Endothelial cell of umbilical vein (primary cell): ENCODE measurements around the gene TPH2. TPM values are rescaled to one million over a fixed set of nuclear protein-coding genes. Genes with fewer than 3 reads are reported as not detected.

Experiments
- BruUV-seq: library from RNA; stranded (reverse); fragments of 400-500 nt; replicated peaks from 2 replicates; lab custom pipeline; 2021; lab: Mats Ljungman, UMichigan
- CTCF ChIA-PET: fragments of 300-600, 350-600 bp; sonication (Branson Sonifier 250); formaldehyde crosslinking; loops from one replicate; lab custom pipeline; 2021; ENCODE audit warnings: antibody characterized with exemption, inconsistent platforms; lab: Charles Lee
- POLR2A ChIA-PET: fragments of 300-600, 350-600 bp; sonication (Branson Sonifier 250); formaldehyde crosslinking; loops from one replicate; lab custom pipeline; 2021; ENCODE audit warnings: antibody characterized with exemption, inconsistent platforms; lab: Charles Lee
- DNase-seq: peaks from one replicate; pipeline ENCODE4 v3.0.0-alpha.2; 2011; ENCODE audit warnings: low read depth, low spot score
- FAIRE-seq: peaks from 2 replicates; lab custom pipeline; 2011; peaks lifted over from hg19 to GRCh38; lab: Jason Lieb, UNC
- H2AFZ ChIP-seq: 2 replicates; pipeline ENCODE4 v1.6.0; 2012; ENCODE audit warnings: low read depth, low read length, control low read depth, inconsistent platforms
- H3K27ac ChIP-seq: 2 replicates; pipeline ENCODE4 v1.5.1; 2011; ENCODE audit warnings: low read depth, mild to moderate bottlenecking, control low read depth, low read length, moderate library complexity; ENCODE audit not compliant: insufficient read depth
- H3K27me3 ChIP-seq, 2 experiments: 2 replicates each; pipeline versions ENCODE4 v1.6.0 to v1.6.1; 2011; ENCODE audit warnings: low read length in 2 of 2, mixed read lengths in 1 of 2; ENCODE audit not compliant: control insufficient read depth in 2 of 2, insufficient read depth in 2 of 2
- H3K36me3 ChIP-seq, 2 experiments: 2 replicates in 1 of 2; 3 replicates in 1 of 2; pipeline ENCODE4 v1.5.1; 2011; ENCODE audit warnings: low read length in 2 of 2, mild to moderate bottlenecking in 1 of 2, moderate library complexity in 1 of 2; ENCODE audit not compliant: control insufficient read depth in 2 of 2, insufficient read depth in 2 of 2; ENCODE audit errors: extremely low read depth in 1 of 2
- H3K4me1 ChIP-seq: 3 replicates; pipeline ENCODE4 v1.5.1; 2011; ENCODE audit warnings: mild to moderate bottlenecking, low read length; ENCODE audit not compliant: control insufficient read depth, insufficient read depth; ENCODE audit errors: extremely low read depth
- H3K4me2 ChIP-seq: 2 replicates; pipeline ENCODE4 v1.6.1; 2011; ENCODE audit warnings: low read length, control low read depth, mixed read lengths; ENCODE audit not compliant: insufficient read depth
- H3K4me3 ChIP-seq, 3 experiments: fragments of 200-600 bp in 1 of 3; sonication (generic), shearing (Covaris generic) in 1 of 3; replicated peaks in 1 of 3; 2 replicates each; pipeline ENCODE4 v1.5.1; 2011 to 2016; ENCODE audit warnings: control low read depth in 3 of 3, low read length in 3 of 3, mild to moderate bottlenecking in 2 of 3, inconsistent platforms in 1 of 3, low read depth in 1 of 3, moderate library complexity in 1 of 3; ENCODE audit not compliant: insufficient read depth in 1 of 3
- H3K79me2 ChIP-seq: 2 replicates; pipeline ENCODE4 v1.6.0; 2012; ENCODE audit warnings: low read length, inconsistent platforms; ENCODE audit not compliant: control insufficient read depth, insufficient read depth
- H3K9ac ChIP-seq: replicated peaks from 2 replicates; pipeline ENCODE3; 2011; ENCODE audit warnings: low read length, control low read depth; ENCODE audit not compliant: insufficient read depth; ENCODE audit errors: extremely low read depth
- H3K9me1 ChIP-seq: replicated peaks from 3 replicates; pipeline ENCODE4 v1.6.0; 2011; ENCODE audit warnings: mild to moderate bottlenecking, low read length; ENCODE audit not compliant: control insufficient read depth, insufficient read depth; ENCODE audit errors: extremely low read depth
- H3K9me3 ChIP-seq: replicated peaks from 2 replicates; pipeline ENCODE4 v1.5.1; 2012; ENCODE audit warnings: low read length, inconsistent platforms; ENCODE audit not compliant: control insufficient read depth, insufficient read depth
- H4K20me1 ChIP-seq: replicated peaks from 2 replicates; pipeline ENCODE3; 2011; ENCODE audit warnings: mild to moderate bottlenecking, low read length; ENCODE audit not compliant: control insufficient read depth, insufficient read depth; ENCODE audit errors: extremely low read depth
- EZH2 ChIP-seq: IDR thresholded peaks from 2 replicates; pipeline ENCODE4 v1.6.1; 2012; ENCODE audit warnings: borderline replicate concordance, low read depth, mild to moderate bottlenecking, moderate library complexity, low read length, inconsistent platforms; ENCODE audit not compliant: severe bottlenecking
- FOS ChIP-seq: IDR thresholded peaks from 2 replicates; pipeline ENCODE4 v1.6.1; 2011; ENCODE audit warnings: mild to moderate bottlenecking, low read length, moderate library complexity, borderline replicate concordance; ENCODE audit not compliant: insufficient read depth
- GATA2 ChIP-seq: IDR thresholded peaks from 2 replicates; pipeline ENCODE4 v1.7.0; 2011; ENCODE audit warnings: low read depth, mild to moderate bottlenecking, moderate library complexity, mixed read lengths, low read length; ENCODE audit not compliant: insufficient read length, insufficient read depth
- JUN ChIP-seq: IDR thresholded peaks from 2 replicates; pipeline ENCODE4 v1.6.1; 2011; ENCODE audit warnings: borderline replicate concordance, low read depth; ENCODE audit not compliant: insufficient read length, insufficient read depth
- MYC ChIP-seq: IDR thresholded peaks from one replicate; pipeline ENCODE4 v1.6.1; 2011; ENCODE audit warnings: mild to moderate bottlenecking, low read depth, low read length
- POLR2A ChIP-seq: IDR thresholded peaks from 2 replicates; pipeline ENCODE4 v1.6.1; 2012; ENCODE audit warnings: low read depth, mild to moderate bottlenecking, control low read depth, low read length
- POLR2AphosphoS5 ChIP-seq: IDR thresholded peaks from 2 replicates; pipeline ENCODE4 v1.6.1; 2012; ENCODE audit warnings: low read depth, mild to moderate bottlenecking, control low read depth, low read length, moderate library complexity; ENCODE audit not compliant: insufficient read depth
- dilution Hi-C: fragments of 300-500 bp; cut with MboI; formaldehyde crosslinking; loops from one replicate; pipeline ENCODE4 v1.15.0; 2019; ENCODE audit warnings: low sequenced_read_pairs; ENCODE audit not compliant: extremely low pct_ligation_motif_present
- intact Hi-C: fragments of 100-400 bp; cut with micrococcal nuclease; formaldehyde crosslinking; loops from one replicate; pipeline ENCODE4 v1.10.0; 2022
- polyA plus RNA-seq, 4 experiments: library from polyadenylated mRNA; depleted of rRNA in 3 of 4; stranded (reverse) in 3 of 4; unstranded in 1 of 4; fragments of >200 nt; gene quantifications; 2 replicates each; pipeline versions ENCODE4 v1.2.1 to v1.2.3, GENCODE V29; 2011 to 2012; ENCODE audit warnings: missing spikeins in 1 of 4
- total RNA-seq: library from RNA; stranded (reverse); gene quantifications from 2 replicates; pipeline ENCODE4 v1.2.3, GENCODE V29; 2021
- TF ChIP-seq, protein P1 (sequence below), 2 donors: IDR thresholded peaks; 1 replicate in 1 of 2; 2 replicates in 1 of 2; pipeline ENCODE4 v1.5.1; 2011; ENCODE audit warnings: low read length in 2 of 2, mild to moderate bottlenecking in 2 of 2, moderate library complexity in 2 of 2, control low read depth in 1 of 2, inconsistent platforms in 1 of 2, low read depth in 1 of 2; ENCODE audit not compliant: insufficient read depth in 1 of 2; ENCODE audit errors: extremely low read depth in 1 of 2
- TF ChIP-seq, protein P2 (sequence below): IDR thresholded peaks from 2 replicates; pipeline ENCODE4 v1.6.1; 2011; ENCODE audit not compliant: insufficient read depth, insufficient read length

The TPH2 gene
- total and polyA plus RNA-seq, 2 donors (not counting 3 experiments of a cell fraction or from before 2014, with no cell fraction given): not detected

DNA sequence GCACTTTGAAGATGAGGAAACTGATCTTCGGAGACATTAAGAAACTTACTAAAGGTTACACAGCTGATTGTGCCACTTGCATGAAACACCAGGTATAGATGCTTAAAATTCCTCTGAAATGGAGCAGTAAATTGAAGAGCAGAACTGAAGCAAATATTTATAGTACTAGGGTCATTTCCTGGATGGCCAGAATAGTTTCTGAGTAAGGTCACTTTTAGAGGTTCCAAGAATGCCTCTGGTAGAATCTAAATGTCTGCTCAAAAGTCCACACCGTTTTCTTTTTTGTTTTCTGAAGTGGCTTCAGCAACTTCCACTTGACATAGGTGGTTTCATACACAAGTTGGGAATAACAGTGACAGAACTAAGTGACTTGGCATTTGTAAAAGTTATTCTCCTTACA is 19.4 kb downstream of the TPH2 start:
- Histone ChIP-seq H3K4me3 (no peak overlapping the region), H3K9me1 (no peaks in the 10 kb centered on the region), H3K27me3 (no peaks in the 10 kb centered on the region), H3K4me2 (no peak overlapping the region), H3K36me3 (no peaks in the 10 kb centered on the region), H2AFZ (no peak overlapping the region), H3K27ac (no peak overlapping the region), H4K20me1 (no peaks in the 10 kb centered on the region), H3K9me3 (no peaks in the 10 kb centered on the region), H3K79me2 (no peaks in the 10 kb centered on the region), H3K9ac (no peak overlapping the region), H3K4me1 (no peaks in the 10 kb centered on the region)
- TF ChIP-seq POLR2A (no peak), MYC (no peak), POLR2AphosphoS5 (no peak), GATA2 (no peak), JUN (no peak), EZH2 (no peak), FOS (no peak)
- TF ChIP-seq, protein P1, sequence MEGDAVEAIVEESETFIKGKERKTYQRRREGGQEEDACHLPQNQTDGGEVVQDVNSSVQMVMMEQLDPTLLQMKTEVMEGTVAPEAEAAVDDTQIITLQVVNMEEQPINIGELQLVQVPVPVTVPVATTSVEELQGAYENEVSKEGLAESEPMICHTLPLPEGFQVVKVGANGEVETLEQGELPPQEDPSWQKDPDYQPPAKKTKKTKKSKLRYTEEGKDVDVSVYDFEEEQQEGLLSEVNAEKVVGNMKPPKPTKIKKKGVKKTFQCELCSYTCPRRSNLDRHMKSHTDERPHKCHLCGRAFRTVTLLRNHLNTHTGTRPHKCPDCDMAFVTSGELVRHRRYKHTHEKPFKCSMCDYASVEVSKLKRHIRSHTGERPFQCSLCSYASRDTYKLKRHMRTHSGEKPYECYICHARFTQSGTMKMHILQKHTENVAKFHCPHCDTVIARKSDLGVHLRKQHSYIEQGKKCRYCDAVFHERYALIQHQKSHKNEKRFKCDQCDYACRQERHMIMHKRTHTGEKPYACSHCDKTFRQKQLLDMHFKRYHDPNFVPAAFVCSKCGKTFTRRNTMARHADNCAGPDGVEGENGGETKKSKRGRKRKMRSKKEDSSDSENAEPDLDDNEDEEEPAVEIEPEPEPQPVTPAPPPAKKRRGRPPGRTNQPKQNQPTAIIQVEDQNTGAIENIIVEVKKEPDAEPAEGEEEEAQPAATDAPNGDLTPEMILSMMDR (IDR thresholded peaks at IDR 0.05; ENCODE audit: extremely low read depth in 1 of 2, insufficient read depth in 1 of 2, low read depth in 1 of 2, low read length in 2 of 2): no peak
- TF ChIP-seq, protein P2, sequence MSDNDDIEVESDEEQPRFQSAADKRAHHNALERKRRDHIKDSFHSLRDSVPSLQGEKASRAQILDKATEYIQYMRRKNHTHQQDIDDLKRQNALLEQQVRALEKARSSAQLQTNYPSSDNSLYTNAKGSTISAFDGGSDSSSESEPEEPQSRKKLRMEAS: no peak
- ChIA-PET CTCF (no interaction called here), POLR2A (no interaction called here)
- intact Hi-C loops (no loop called here), dilution Hi-C loops (no loop called here)
- BruUV-seq: no TSS peak
- DNase-seq (no peak), FAIRE-seq (no peak)
